GM18858 (cell line): ENCODE results near the gene RABAC1.

Experiments used
- ATAC-seq: cut with Tn5 transposase; IDR thresholded peaks from one replicate; pipeline ENCODE4 v1.9.1; 2021; ENCODE audit not compliant: unreplicated experiment

The RABAC1 gene

GRCh38 chr19:41990028-41990427 is 30.9 kb upstream of the RABAC1 start:
- no peak for ATAC-seq

- ATAC-seq = no peak
Observed at GRCh38 chr19:41988947-41989346, 29.8 kb upstream of the RABAC1 start.

- no peak for ATAC-seq
Observed at GRCh38 chr19:41987141-41987860, 28.2 kb upstream of the RABAC1 start.

GRCh38 chr19:41984961-41985360 is 25.8 kb upstream of the RABAC1 start:
- no peak for ATAC-seq

GRCh38 chr19:41981724-41982123 is 22.6 kb upstream of the RABAC1 start:
- no peak for ATAC-seq

GRCh38 chr19:41978470-41978869 is 19.3 kb upstream of the RABAC1 start:
- no peak for ATAC-seq

- no peak for ATAC-seq
Observed at GRCh38 chr19:41977916-41978315, 18.8 kb upstream of the RABAC1 start.

GRCh38 chr19:41974652-41975051 is 15.5 kb upstream of the RABAC1 start:
- no peak for ATAC-seq

- no peak for ATAC-seq
Observed at GRCh38 chr19:41971363-41971762, 12.2 kb upstream of the RABAC1 start.

- no peak for ATAC-seq
Observed at GRCh38 chr19:41969772-41970458, 10.8 kb upstream of the RABAC1 start.

- ATAC-seq = no peak
Observed at GRCh38 chr19:41968751-41969595, 9.9 kb upstream of the RABAC1 start.

- no peak for ATAC-seq
Observed at GRCh38 chr19:41967054-41967783, 8.1 kb upstream of the RABAC1 start.

- ATAC-seq = no peak
Observed at GRCh38 chr19:41965106-41965505, 6.0 kb upstream of the RABAC1 start.

- no peak for ATAC-seq
Observed at GRCh38 chr19:41960973-41961372, 1.9 kb upstream of the RABAC1 start.

- ATAC-seq = no peak
Observed at GRCh38 chr19:41958367-41959055, 610 bp downstream of the RABAC1 start.

- ATAC-seq = no peak
Observed at GRCh38 chr19:41957838-41958366, 1.2 kb downstream of the RABAC1 start.

- no peak for ATAC-seq
Observed at GRCh38 chr19:41957161-41957837, 1.8 kb downstream of the RABAC1 start.

- no peak for ATAC-seq
Observed at GRCh38 chr19:41956621-41957020, 2.5 kb downstream of the RABAC1 start.

- no peak for ATAC-seq
Observed at GRCh38 chr19:41955521-41955920, 3.6 kb downstream of the RABAC1 start.
